Measurements from ENCODE around the gene MYO18B. TPM values are rescaled to one million over a fixed set of nuclear protein-coding genes. Genes with fewer than 3 reads are reported as not detected.

The MYO18B gene
- total RNA-seq, 1 donor from 2014 or later, result not detected

DNA sequence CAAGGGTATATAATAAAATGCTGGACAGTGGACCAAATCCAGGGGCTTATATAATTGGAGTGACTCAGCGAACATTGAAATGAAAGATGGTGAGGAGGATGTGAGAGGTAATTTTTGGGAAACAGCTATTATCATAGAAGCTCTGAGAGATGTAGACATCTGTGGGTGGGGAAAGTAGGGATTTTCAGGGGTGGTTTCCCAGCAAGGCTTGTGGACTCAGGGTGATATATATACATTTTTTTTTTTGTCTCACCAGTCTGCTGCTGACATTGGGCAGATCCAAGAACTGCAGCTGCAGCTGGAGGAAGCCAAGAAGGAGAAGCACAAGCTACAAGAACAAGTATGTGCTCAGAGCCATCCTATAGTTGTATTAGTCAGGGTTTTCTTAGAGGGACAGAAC, 208.1 kb downstream of the MYO18B start:
- Mint-ChIP-seq H3K9me3 (no peaks in the 10 kb centered on the region), H3K36me3 (ENCODE audit: low read depth) (no peaks in the 10 kb centered on the region), H3K27ac (ENCODE audit: unreplicated experiment) (no peak overlapping the region), H3K27me3 (ENCODE audit: low read depth) (peaks cover 26% of the 10 kb centered on the region), H3K4me1 (peaks cover 5% of the 10 kb centered on the region), H3K4me3 (no peak overlapping the region)
- no peak for DNase-seq (ENCODE audit: low read depth, low spot score)
- TF ChIP-seq CTCF (conservative IDR thresholded peaks at IDR 0.05), result no peak

GRCh38 chr22:25953276-25953675, 211.3 kb downstream of the MYO18B start:
- H3K36me3 Mint-ChIP-seq (ENCODE audit: low read depth), result no peaks in the 10 kb centered on the region
- no peak for TF ChIP-seq CTCF (conservative IDR thresholded peaks at IDR 0.05)
- H3K27me3 Mint-ChIP-seq (ENCODE audit: low read depth), result peaks cover 26% of the 10 kb centered on the region
- no peaks in the 10 kb centered on the region for H3K9me3 Mint-ChIP-seq
- no peak for DNase-seq (ENCODE audit: low read depth, low spot score)
- H3K4me3 Mint-ChIP-seq, result no peak overlapping the region
- no peak overlapping the region for H3K27ac Mint-ChIP-seq (ENCODE audit: unreplicated experiment)
- peaks cover 5% of the 10 kb centered on the region for H3K4me1 Mint-ChIP-seq

DNA sequence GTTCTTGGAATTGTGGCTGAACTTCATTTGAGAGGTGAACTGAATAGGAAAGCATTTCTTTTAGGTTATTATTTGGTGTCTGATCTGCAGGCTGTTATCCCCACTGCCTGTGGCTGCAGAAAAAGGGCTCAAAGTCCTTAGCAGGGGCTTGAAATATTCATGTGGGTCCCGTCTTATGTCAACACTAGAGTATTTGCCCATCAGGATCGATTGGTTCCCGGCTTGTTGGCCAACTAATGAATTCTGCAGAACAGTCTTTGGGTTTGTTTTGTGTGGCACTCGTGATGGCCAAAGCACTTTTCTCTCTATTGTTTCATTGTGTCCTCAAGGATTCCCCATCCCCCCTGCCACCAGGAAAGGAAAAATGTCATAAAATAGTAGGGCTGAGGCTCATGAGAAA, 211.9 kb downstream of the MYO18B start:
- no peaks in the 10 kb centered on the region for H3K36me3 Mint-ChIP-seq (ENCODE audit: low read depth)
- TF ChIP-seq CTCF (conservative IDR thresholded peaks at IDR 0.05), result no peak
- H3K4me3 Mint-ChIP-seq, result no peak overlapping the region
- H3K27ac Mint-ChIP-seq (ENCODE audit: unreplicated experiment), result no peak overlapping the region
- no peaks in the 10 kb centered on the region for H3K9me3 Mint-ChIP-seq
- peaks cover 5% of the 10 kb centered on the region for H3K4me1 Mint-ChIP-seq
- H3K27me3 Mint-ChIP-seq (ENCODE audit: low read depth), result peaks cover 25% of the 10 kb centered on the region
- DNase-seq (ENCODE audit: low read depth, low spot score), result no peak

DNA sequence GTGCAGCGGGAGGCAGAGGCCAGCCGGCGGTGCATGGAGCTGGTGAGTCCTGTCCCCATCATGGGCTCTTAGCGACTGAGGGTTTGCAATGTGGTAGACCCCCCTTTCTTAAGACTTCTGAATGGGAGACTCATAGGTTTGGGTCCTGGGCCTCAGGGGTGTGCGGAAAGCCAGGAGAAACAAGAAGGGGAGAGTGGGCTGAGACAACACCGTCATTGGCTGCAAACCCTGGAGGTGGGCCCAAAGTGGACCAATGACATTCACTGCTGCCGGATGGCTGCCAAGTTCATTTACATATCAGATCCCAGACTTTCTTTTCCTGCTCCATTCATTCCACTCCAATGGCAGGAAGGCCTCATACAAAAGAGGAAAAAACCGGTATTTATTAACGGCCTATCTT, 213.3 kb downstream of the MYO18B start:
- no peak for DNase-seq (ENCODE audit: low read depth, low spot score)
- H3K4me3 Mint-ChIP-seq, result no peak overlapping the region
- TF ChIP-seq CTCF (conservative IDR thresholded peaks at IDR 0.05), result no peak
- no peaks in the 10 kb centered on the region for H3K36me3 Mint-ChIP-seq (ENCODE audit: low read depth)
- H3K27me3 Mint-ChIP-seq (ENCODE audit: low read depth), result peaks cover 17% of the 10 kb centered on the region
- peaks cover 5% of the 10 kb centered on the region for H3K4me1 Mint-ChIP-seq
- H3K9me3 Mint-ChIP-seq, result no peaks in the 10 kb centered on the region
- no peak overlapping the region for H3K27ac Mint-ChIP-seq (ENCODE audit: unreplicated experiment)

- no peak for TF ChIP-seq CTCF (conservative IDR thresholded peaks at IDR 0.05)
- DNase-seq (ENCODE audit: low read depth, low spot score), result no peak
- Mint-ChIP-seq H3K36me3 (ENCODE audit: low read depth) (no peaks in the 10 kb centered on the region), H3K9me3 (no peaks in the 10 kb centered on the region), H3K27me3 (ENCODE audit: low read depth) (peaks cover 11% of the 10 kb centered on the region), H3K4me1 (peaks cover 5% of the 10 kb centered on the region), H3K4me3 (no peak overlapping the region), H3K27ac (ENCODE audit: unreplicated experiment) (no peak overlapping the region)
Measured at GRCh38 chr22:25956801-25957200, 214.8 kb downstream of the MYO18B start.
